GM18868 (cell line): ENCODE data around the gene GBE1.
A peak's percentile ranks its signal among the peaks of the same experiment; 100 is the strongest.
"Not testable (repeated sequence)": the region's sequence is repeated elsewhere in the genome, so short reads cannot be mapped to it uniquely, and the experiment has no call there.

ENCODE experiments used
- ATAC-seq: cut with Tn5 transposase; IDR thresholded peaks from one replicate; pipeline ENCODE4 v1.9.1; 2021; ENCODE audit warnings: mild to moderate bottlenecking, moderate library complexity; ENCODE audit not compliant: unreplicated experiment

Gene GBE1

GRCh38 chr3:81753416-81754027 is 7.9 kb downstream of the GBE1 start:
- ATAC-seq = no peak

- ATAC-seq = no peak
These were observed 8.8 kb downstream of the GBE1 start for GRCh38 chr3:81752604-81753003.

GRCh38 chr3:81749265-81749664 is 12.2 kb downstream of the GBE1 start:
- no peak for ATAC-seq

- ATAC-seq = not testable (repeated sequence)
These were observed 14.2 kb downstream of the GBE1 start for GRCh38 chr3:81747280-81747679.

GRCh38 chr3:81744366-81744765 is 17.1 kb downstream of the GBE1 start:
- ATAC-seq = no peak

GRCh38 chr3:81743096-81744025 is 18.1 kb downstream of the GBE1 start:
- no peak for ATAC-seq

GRCh38 chr3:81742581-81742980 is 18.9 kb downstream of the GBE1 start:
- no peak for ATAC-seq

- no peak for ATAC-seq
These were observed 20.2 kb downstream of the GBE1 start for GRCh38 chr3:81741216-81741615.

- ATAC-seq = peak; percentile 62
These were observed 20.7 kb downstream of the GBE1 start for GRCh38 chr3:81740731-81741130.

- no peak for ATAC-seq
These were observed 26.1 kb downstream of the GBE1 start for GRCh38 chr3:81735334-81735733.

- no peak for ATAC-seq
These were observed 26.7 kb downstream of the GBE1 start for GRCh38 chr3:81734742-81735141.

- no peak for ATAC-seq
These were observed 28.8 kb downstream of the GBE1 start for GRCh38 chr3:81732642-81733041.

- no peak for ATAC-seq
These were observed 32.5 kb downstream of the GBE1 start for GRCh38 chr3:81728766-81729544.

GRCh38 chr3:81726735-81727134 is 34.7 kb downstream of the GBE1 start:
- ATAC-seq = no peak

- ATAC-seq = no peak
These were observed 35.3 kb downstream of the GBE1 start for GRCh38 chr3:81726132-81726531.

GRCh38 chr3:81723732-81724313 is 37.6 kb downstream of the GBE1 start:
- ATAC-seq = peak; percentile 57

GRCh38 chr3:81718311-81718710 is 43.1 kb downstream of the GBE1 start:
- no peak for ATAC-seq

- ATAC-seq = no peak
These were observed 44.5 kb downstream of the GBE1 start for GRCh38 chr3:81716870-81717509.

GRCh38 chr3:81713031-81713430 is 48.4 kb downstream of the GBE1 start:
- ATAC-seq = no peak

GRCh38 chr3:81709606-81710005 is 51.8 kb downstream of the GBE1 start:
- ATAC-seq = no peak

- ATAC-seq = no peak
These were observed 53.4 kb downstream of the GBE1 start for GRCh38 chr3:81707996-81708395.
